ENCODE measurements around the gene TUBG1. TPM values are rescaled to one million over a fixed set of nuclear protein-coding genes. Genes with fewer than 3 reads are reported as not detected.

Gene TUBG1
- total and polyA plus RNA-seq, 9 of the 15 experiments (the other 6 are each of a cell fraction or from before 2014, with no cell fraction given): 33.1 to 147 (median 66.0) TPM

- intact Hi-C loops (cut with micrococcal nuclease) (no loop called here), in situ Hi-C loops (cut with MboI) (no loop called here)
- FAIRE-seq (no peak), ATAC-seq (no peak), DNase-seq (ENCODE audit: extremely low read depth in 1 of 4, low spot score in 3 of 4) (no peak)
- BruUV-seq (replicated peaks): no TSS peak
- no peaks in the 10 kb centered on the region for H4K20me1 ChIP-seq (replicated peaks; ENCODE audit: control insufficient read depth, insufficient read depth, low read length)
- H3K4me1 ChIP-seq (replicated peaks in 1 of 2; ENCODE audit: control insufficient read depth in 2 of 2, insufficient read depth in 2 of 2, low read length in 2 of 2): peaks cover 40 to 59% of the 10 kb centered on the region in 2 experiments; a peak in 4 of 5 replicates
- H3K79me2 ChIP-seq (ENCODE audit: control insufficient read depth, insufficient read depth, low read length): no peaks in the 10 kb centered on the region
- H3K4me2 ChIP-seq (ENCODE audit: insufficient read depth, low read length): no peak overlapping the region
- no peak overlapping the region for H3K4me3 ChIP-seq
- no peak for TF ChIP-seq ZKSCAN1 (IDR thresholded peaks at IDR 0.05; ENCODE audit: low read depth, low read length)
- peak; percentile 11; the same call in 1 of the 2 replicates for TF ChIP-seq ZNF316 (IDR thresholded peaks at IDR 0.05)
- TF ChIP-seq GATAD2B (IDR thresholded peaks at IDR 0.05; ENCODE audit: borderline replicate concordance): no peak
- TF ChIP-seq, protein P1, sequence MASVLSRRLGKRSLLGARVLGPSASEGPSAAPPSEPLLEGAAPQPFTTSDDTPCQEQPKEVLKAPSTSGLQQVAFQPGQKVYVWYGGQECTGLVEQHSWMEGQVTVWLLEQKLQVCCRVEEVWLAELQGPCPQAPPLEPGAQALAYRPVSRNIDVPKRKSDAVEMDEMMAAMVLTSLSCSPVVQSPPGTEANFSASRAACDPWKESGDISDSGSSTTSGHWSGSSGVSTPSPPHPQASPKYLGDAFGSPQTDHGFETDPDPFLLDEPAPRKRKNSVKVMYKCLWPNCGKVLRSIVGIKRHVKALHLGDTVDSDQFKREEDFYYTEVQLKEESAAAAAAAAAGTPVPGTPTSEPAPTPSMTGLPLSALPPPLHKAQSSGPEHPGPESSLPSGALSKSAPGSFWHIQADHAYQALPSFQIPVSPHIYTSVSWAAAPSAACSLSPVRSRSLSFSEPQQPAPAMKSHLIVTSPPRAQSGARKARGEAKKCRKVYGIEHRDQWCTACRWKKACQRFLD (CRISPR knock-in tag; IDR thresholded peaks at IDR 0.05): 0 out of 2 replicates have a peak, but pooled peaks have one; percentile 21
- WGBS (ENCODE audit: insufficient coverage, low coverage, missing lambda C conversion rate): 60% methylated on average over 2 of the region's 2 CpGs
- H3K27me3 ChIP-seq (ENCODE audit: control insufficient read depth in 2 of 2, insufficient read depth in 2 of 2, low read length in 2 of 2): no peaks in the 10 kb centered on the region
- no peaks in the 10 kb centered on the region for H3K36me3 ChIP-seq (ENCODE audit: control insufficient read depth, insufficient read depth, low read length)
- ChIA-PET CTCF (ENCODE audit: low intra/inter-chr PET ratio) (interaction anchor here (0.5 kb wide), 1 partner anchor 255 kb away, joined by 3 read pairs; no protein-coding TSS in a partner anchor), POLR2A (interaction anchor here (0.7 to 2.7 kb wide), 5 partner anchors 8 to 43 kb away, joined by 3 to 13 read pairs (median 5); partner anchors contain the start of genes RETREG3 and TUBG1)
- H3K9ac ChIP-seq (ENCODE audit: insufficient read depth in 1 of 2, low read depth in 2 of 2, low read length in 2 of 2): peak overlapping the region in 1 of 2 experiments; percentile 1; a peak in 1 of 4 replicates
- peak overlapping the region; percentile 79; the same call in 2 of the 3 replicates for H3K27ac ChIP-seq (ENCODE audit: extremely low read depth, low read depth, low read length)
- H2AFZ ChIP-seq (ENCODE audit: low read depth, low read length): peak overlapping the region; percentile 30
- no peaks in the 10 kb centered on the region for H3K9me1 ChIP-seq (ENCODE audit: control insufficient read depth, insufficient read depth, low read length)
- no peaks in the 10 kb centered on the region for H3K9me3 ChIP-seq (replicated peaks; ENCODE audit: control insufficient read depth, insufficient read depth, low read depth, low read length)
Observed at GRCh38 chr17:42623271-42623670, 13.8 kb downstream of the TUBG1 start.
